NCI-H1105 treated with DMSO at 0.1 percent for 48 hours (cell line): ENCODE results near the gene S100A8.
"Not testable (repeated sequence)": the region's sequence is repeated elsewhere in the genome, so short reads cannot be mapped to it uniquely, and the experiment has no call there.

Source experiments
- DNase-seq: peaks from one replicate; lab custom pipeline; 2025; lab: John Stamatoyannopoulos, UW

The S100A8 gene

DNA sequence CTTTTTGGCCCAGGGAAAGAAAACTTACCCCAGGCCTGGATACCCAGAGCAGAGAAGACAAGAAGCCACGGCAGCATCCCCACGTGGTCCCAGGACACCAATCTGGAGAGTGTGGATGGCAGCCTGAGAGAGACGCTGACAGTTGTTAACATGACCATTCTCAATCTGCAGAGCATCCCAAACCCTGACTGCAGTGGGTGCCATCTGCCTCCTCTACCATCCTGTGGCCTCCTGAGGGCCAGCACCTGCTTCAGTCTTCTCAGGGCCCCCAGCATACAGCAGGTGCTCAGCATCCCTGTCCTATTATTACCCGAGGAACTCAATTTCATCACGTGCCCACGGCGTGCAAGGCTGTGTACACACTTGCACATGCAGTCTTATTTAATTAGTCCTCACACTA lies 43.0 kb downstream of the S100A8 start:
- DNase-seq: no peak

DNA sequence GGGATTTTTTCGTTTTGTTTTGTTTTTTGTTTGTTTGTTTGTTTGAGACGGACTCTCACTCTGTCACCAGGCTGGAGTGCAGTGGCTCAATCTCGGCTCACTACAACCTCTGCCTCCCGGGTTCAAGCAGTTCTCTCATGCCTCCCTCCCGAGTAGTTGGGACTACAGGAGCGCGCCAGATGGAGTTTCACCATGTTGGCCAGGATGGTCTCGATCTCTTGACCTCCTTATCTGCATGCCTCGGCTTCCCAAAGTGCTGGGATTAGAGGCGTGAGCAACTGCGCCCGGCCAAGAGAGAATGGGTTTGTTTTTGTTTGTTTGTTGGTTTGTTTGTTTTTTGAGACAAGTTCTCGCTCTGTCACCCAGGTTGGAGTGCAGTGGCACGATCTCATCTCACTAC lies 43.8 kb downstream of the S100A8 start:
- not testable (repeated sequence) for DNase-seq

- DNase-seq: peak; percentile 3
These were observed 44.7 kb downstream of the S100A8 start for GRCh38 chr1:153346077-153346723.

GRCh38 chr1:153345187-153346076 lies 45.4 kb downstream of the S100A8 start:
- no peak for DNase-seq

DNA sequence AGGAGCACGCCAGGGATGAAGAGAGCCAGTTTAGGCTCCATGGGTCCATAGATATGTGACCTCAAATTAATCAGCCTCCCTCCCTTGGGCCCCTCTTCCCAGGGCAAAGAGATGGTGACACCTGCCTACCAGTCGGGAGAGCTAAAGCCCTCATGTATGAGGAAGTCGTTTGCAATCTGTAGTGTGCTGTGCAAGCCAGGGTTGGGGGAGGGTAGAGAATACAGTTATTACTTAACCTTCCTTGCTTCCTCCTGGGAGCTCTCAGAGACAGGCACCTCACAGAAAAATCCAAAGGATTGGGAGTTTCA lies 46.2 kb downstream of the S100A8 start:
- no peak for DNase-seq

DNA sequence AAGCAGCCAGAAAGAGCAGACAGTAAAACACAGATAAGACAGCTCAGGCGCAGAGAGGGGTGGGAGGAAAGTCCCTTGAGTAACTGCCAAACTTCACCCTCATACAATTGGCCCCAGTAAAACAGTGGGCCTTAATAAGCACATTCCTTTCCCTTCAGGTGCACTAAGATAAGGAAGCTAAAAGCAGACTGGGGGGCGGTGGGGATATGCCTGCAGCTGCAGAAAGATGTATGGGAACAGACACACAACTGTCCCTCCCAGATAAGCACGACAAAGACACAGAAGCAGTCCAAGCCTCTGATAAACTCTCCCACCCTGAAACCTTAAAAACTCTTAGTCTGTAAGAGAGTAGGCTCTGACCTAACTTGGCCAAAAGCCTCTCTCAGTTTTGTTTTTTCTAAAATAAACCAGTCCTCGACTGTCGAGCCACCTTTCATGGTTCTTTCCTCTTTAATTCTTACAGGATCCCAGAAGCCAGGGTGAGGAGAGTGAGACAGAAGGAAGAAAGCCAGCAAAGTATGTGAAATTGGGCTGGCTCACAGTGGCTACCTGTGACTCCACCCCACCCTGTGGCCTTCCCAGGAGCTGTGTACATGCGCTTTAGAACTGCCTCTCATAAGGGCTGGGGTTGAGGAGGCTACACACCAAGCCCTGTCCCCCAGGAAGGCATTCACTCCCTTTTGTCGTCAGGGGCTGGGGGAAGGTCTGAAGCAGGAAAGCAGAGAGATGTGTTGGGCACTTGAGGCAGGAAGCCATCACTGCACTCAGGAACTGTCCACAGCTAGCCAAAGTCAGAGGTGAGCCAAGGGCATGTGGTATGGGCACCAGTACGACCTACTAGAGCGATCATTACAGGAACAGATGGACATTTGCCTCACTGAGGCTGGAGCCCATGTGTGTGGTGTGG lies 46.8 kb downstream of the S100A8 start:
- no peak for DNase-seq

DNA sequence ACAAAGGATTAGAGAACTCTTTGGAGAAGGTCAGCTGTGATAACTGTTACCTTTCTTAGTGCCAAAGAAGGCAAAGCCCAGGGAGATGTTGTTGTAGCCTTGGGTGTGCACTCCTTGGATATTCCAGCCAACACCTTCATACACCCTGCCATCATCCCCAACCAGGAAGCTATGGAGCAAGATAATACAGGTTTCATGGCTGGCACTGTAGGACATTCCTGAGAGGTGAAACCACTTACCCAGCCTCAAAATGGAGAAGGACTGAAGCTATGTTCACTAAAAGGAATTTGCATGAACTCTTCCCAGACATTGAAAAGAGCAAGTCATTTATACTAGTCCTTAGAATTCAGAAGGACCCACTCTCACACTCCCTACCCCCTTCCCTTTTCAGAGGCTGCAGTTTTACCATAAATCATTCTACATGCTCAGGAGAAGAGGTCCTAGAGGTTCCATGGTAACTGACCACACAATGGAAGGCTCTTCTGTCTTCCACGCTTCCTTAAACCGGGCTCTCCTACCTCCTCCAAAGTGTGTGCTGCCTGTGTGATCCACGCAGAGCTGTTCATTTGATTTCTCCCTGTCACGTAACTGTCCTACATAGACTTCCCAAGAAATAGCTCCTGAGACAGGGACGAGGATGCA lies 47.7 kb downstream of the S100A8 start:
- no peak for DNase-seq

GRCh38 chr1:153342178-153342577 lies 48.7 kb downstream of the S100A8 start:
- no peak for DNase-seq

DNA sequence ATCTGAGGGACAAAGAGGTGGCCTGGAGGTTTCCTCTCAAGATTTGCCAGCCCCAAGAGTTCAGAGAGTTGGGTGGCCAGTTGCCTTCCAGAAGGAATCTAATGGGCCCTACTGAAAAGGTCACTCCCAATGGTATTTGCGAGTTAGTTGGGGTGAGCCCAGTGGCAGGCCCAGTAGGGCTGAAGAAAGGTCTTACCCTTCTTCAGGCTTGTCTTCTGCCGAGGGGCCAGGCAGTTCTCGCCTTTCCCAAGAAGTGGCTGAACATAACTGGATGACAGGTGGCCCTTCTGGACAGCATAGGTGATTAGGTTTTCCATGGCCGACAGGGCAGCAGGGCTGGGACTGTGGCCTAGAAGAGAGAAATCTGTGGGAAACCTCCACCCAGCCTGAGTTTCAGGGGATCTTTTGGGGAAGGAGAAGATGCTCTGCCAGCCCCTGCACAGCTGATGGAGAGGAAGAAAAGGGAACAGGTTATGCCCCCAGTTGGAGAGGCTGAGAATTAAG lies 49.4 kb downstream of the S100A8 start:
- DNase-seq: no peak

- DNase-seq: no peak
These were observed 50.5 kb downstream of the S100A8 start for GRCh38 chr1:153340356-153340755.
